Spleen (tissue), 11 donors: ENCODE measurements around the gene NMT2. TPM values are rescaled to one million over a fixed set of nuclear protein-coding genes. Genes with fewer than 3 reads are reported as not detected.

Experiments used
- DNase-seq: peaks from one replicate; pipeline ENCODE4 v3.0.0-alpha.2; 2020
- H3K27ac ChIP-seq, 8 donors: fragments of 200-600 bp; sonication (generic) in 7 of 8; 1 replicate in 4 of 8; 2 replicates in 4 of 8; pipeline versions ENCODE4 v1.5.0 to v1.8.0; 2016 to 2021; ENCODE audit warnings: inconsistent platforms in 4 of 8, mild to moderate bottlenecking in 4 of 8, moderate library complexity in 1 of 8
- H3K27me3 ChIP-seq, 7 donors: fragments of 200-600 bp; sonication (generic) in 6 of 7; replicated peaks in 1 of 7; 1 replicate in 4 of 7; 2 replicates in 3 of 7; pipeline versions ENCODE4 v1.5.0 to v1.8.0; 2016 to 2021; ENCODE audit warnings: inconsistent platforms in 3 of 7, mild to moderate bottlenecking in 1 of 7
- H3K36me3 ChIP-seq, 6 donors: fragments of 200-600 bp; sonication (generic) in 5 of 6; 1 replicate in 4 of 6; 2 replicates in 2 of 6; pipeline versions ENCODE4 v1.5.0 to v1.8.0; 2016 to 2021; ENCODE audit warnings: inconsistent platforms in 2 of 6
- H3K4me1 ChIP-seq, 6 donors: fragments of 200-600 bp; sonication (generic) in 5 of 6; 1 replicate in 3 of 6; 2 replicates in 3 of 6; pipeline versions ENCODE4 v1.5.0 to v1.8.0; 2016 to 2021; ENCODE audit warnings: inconsistent platforms in 3 of 6
- H3K4me3 ChIP-seq, 8 donors: fragments of 200-600 bp; sonication (generic) in 7 of 8; 1 replicate in 4 of 8; 2 replicates in 4 of 8; pipeline versions ENCODE4 v1.5.0 to v1.8.0; 2016 to 2021; ENCODE audit warnings: inconsistent platforms in 4 of 8, mild to moderate bottlenecking in 4 of 8, moderate library complexity in 2 of 8
- H3K9me3 ChIP-seq, 8 donors: fragments of 200-600 bp; sonication (generic) in 7 of 8; 1 replicate in 4 of 8; 2 replicates in 4 of 8; pipeline versions ENCODE4 v1.5.0 to v1.8.0; 2016 to 2021; ENCODE audit warnings: inconsistent platforms in 4 of 8
- CTCF ChIP-seq, 11 experiments: fragments of 200-600 bp in 7 of 11; fragments of 450-650 bp in 4 of 11; sonication (generic) in 4 of 11; IDR thresholded peaks in 8 of 11; conservative IDR thresholded peaks in 3 of 11; 1 replicate in 7 of 11; 2 replicates in 4 of 11; pipeline versions ENCODE4 v1.4.0 to v1.8.0; 2016 to 2021; ENCODE audit warnings: antibody characterized with exemption in 11 of 11, inconsistent platforms in 4 of 11, mild to moderate bottlenecking in 1 of 11
- POLR2A ChIP-seq, 3 donors: fragments of 450-650 bp; IDR thresholded peaks; one replicate each; pipeline ENCODE4 v1.5.1; 2017; ENCODE audit warnings: antibody characterized with exemption in 3 of 3, mild to moderate bottlenecking in 1 of 3
- POLR2AphosphoS5 ChIP-seq, 3 donors: sonication (generic); formaldehyde crosslinking; IDR thresholded peaks; one replicate each; pipeline ENCODE4 v1.5.1; 2017; ENCODE audit warnings: antibody characterized with exemption in 3 of 3
- WGBS, 5 donors: extraction: QIAGEN DNeasy Blood & Tissue Kit in 3 of 5; methylation state at CpG; one replicate each; pipeline versions ENCODE4 v1.1.5 to v1.1.7; 2013 to 2018; 5-methylcytosine and 5-hydroxymethylcytosine counted together
- intact Hi-C: fragments of 100-400 bp; cut with DNase I; formaldehyde crosslinking; loops from one replicate; pipeline ENCODE4 v1.15.0; 2023; ENCODE audit warnings: low total_unique reads
- polyA plus RNA-seq, 3 donors: library from polyadenylated mRNA; stranded (reverse); fragments of 200-250 nt; gene quantifications; one replicate each; pipeline ENCODE4 v1.2.1, GENCODE V29; 2013
- total RNA-seq, 7 donors: library from RNA; depleted of rRNA in 3 of 7; stranded (reverse); fragments of >200 nt in 3 of 7; fragmentation: NEBNext Ultra II Directional in 4 of 7; extraction: Animal tissue kit (Norgen Biotek cat#: 25700) in 4 of 7; gene quantifications; one replicate each; pipeline versions ENCODE4 v1.1.0 to v1.2.1, GENCODE V29; 2016 to 2021
- donor health status: healthy with polysubstance abuse.
- donor health status: DM: no; HTN: no; CAD: no; lungs with moderate emphysema.
- donor health status: DM: no; HTN: no; CAD: no.
- donor health status: Bipolar disorder and iron deficiency.
- donor health status: healthy.
- donor health status: DM: no; HTN: no; CAD: no.
- donor health status: DM: yes; HTN: yes; CAD: no.

The NMT2 gene
- total and polyA plus RNA-seq, 10 donors, result 4.3 to 19.2 (median 12.8) TPM

GRCh38 chr10:15152556-15152955 lies 15.9 kb downstream of the NMT2 start:
- TF ChIP-seq POLR2AphosphoS5 (IDR thresholded peaks at IDR 0.05), result no peak
- TF ChIP-seq CTCF (IDR thresholded peaks at IDR 0.05 in 8 of 11, conservative IDR thresholded peaks at IDR 0.05 in 3 of 11), result no peak
- no peak for TF ChIP-seq POLR2A (IDR thresholded peaks at IDR 0.05)
- H3K27ac ChIP-seq, result peak overlapping the region in 6 of 8 donors; percentile 24 to 62 (median 48)
- H3K27me3 ChIP-seq, result no peaks in the 10 kb centered on the region
- no peaks in the 10 kb centered on the region for H3K9me3 ChIP-seq
- no peak for DNase-seq
- intact Hi-C loops, result no loop called here
- H3K4me3 ChIP-seq, result no peak overlapping the region
- H3K4me1 ChIP-seq, result peaks cover 0 to 13% (median 0%) of the 10 kb centered on the region in 6 donors
- H3K36me3 ChIP-seq, result peaks cover 0 to 3% (median 0%) of the 10 kb centered on the region in 6 donors

- Histone ChIP-seq H3K36me3 (peaks cover 0 to 3% (median 0%) of the 10 kb centered on the region in 6 donors), H3K4me1 (peaks cover 0 to 13% (median 0%) of the 10 kb centered on the region in 6 donors), H3K9me3 (no peaks in the 10 kb centered on the region), H3K27me3 (no peaks in the 10 kb centered on the region), H3K27ac (no peak overlapping the region), H3K4me3 (no peak overlapping the region)
- TF ChIP-seq POLR2AphosphoS5 (IDR thresholded peaks at IDR 0.05) (no peak), POLR2A (IDR thresholded peaks at IDR 0.05) (no peak), CTCF (IDR thresholded peaks at IDR 0.05 in 8 of 11, conservative IDR thresholded peaks at IDR 0.05 in 3 of 11) (no peak)
- intact Hi-C loops, result no loop called here
- 94 to 98% (median 96%) methylated on average over 7 of the region's 7 CpGs for WGBS, 5 donors
- DNase-seq, result no peak
Measured at GRCh38 chr10:15150563-15150962, 17.9 kb downstream of the NMT2 start.

GRCh38 chr10:15149042-15149771 lies 19.3 kb downstream of the NMT2 start:
- H3K9me3 ChIP-seq, result no peaks in the 10 kb centered on the region
- 82 to 91% (median 88%) methylated on average over 10 of the region's 10 CpGs for WGBS, 5 donors
- TF ChIP-seq POLR2AphosphoS5 (IDR thresholded peaks at IDR 0.05) (no peak), CTCF (IDR thresholded peaks at IDR 0.05 in 8 of 11, conservative IDR thresholded peaks at IDR 0.05 in 3 of 11) (no peak), POLR2A (IDR thresholded peaks at IDR 0.05) (no peak)
- no peak overlapping the region for H3K27ac ChIP-seq
- DNase-seq, result no peak
- H3K4me1 ChIP-seq, result peaks cover 0 to 13% (median 0%) of the 10 kb centered on the region in 6 donors
- H3K27me3 ChIP-seq, result no peaks in the 10 kb centered on the region
- H3K4me3 ChIP-seq, result no peak overlapping the region
- intact Hi-C loops, result no loop called here
- no peaks in the 10 kb centered on the region for H3K36me3 ChIP-seq

GRCh38 chr10:15147594-15148392 lies 20.7 kb downstream of the NMT2 start:
- Histone ChIP-seq H3K4me3 (no peak overlapping the region), H3K27ac (no peak overlapping the region), H3K4me1 (peaks cover 0 to 10% (median 0%) of the 10 kb centered on the region in 6 donors), H3K36me3 (no peaks in the 10 kb centered on the region), H3K9me3 (no peaks in the 10 kb centered on the region), H3K27me3 (no peaks in the 10 kb centered on the region)
- 81 to 89% (median 82%) methylated on average over 4 of the region's 4 CpGs for WGBS, 5 donors
- TF ChIP-seq POLR2AphosphoS5 (IDR thresholded peaks at IDR 0.05), result no peak
- TF ChIP-seq CTCF (IDR thresholded peaks at IDR 0.05 in 8 of 11, conservative IDR thresholded peaks at IDR 0.05 in 3 of 11), result no peak
- TF ChIP-seq POLR2A (IDR thresholded peaks at IDR 0.05), result no peak
- no peak for DNase-seq
- intact Hi-C loops, result no loop called here
